ENCODE results near the gene LRMDA.

LRMDA gene

GRCh38 chr10:76257816-76258215 is 826.4 kb downstream of the LRMDA start:
- no peak for DNase-seq

- no peak for DNase-seq
These were observed 834.2 kb downstream of the LRMDA start for GRCh38 chr10:76265441-76266113.

GRCh38 chr10:76268530-76268929 is 837.1 kb downstream of the LRMDA start:
- no peak for DNase-seq

GRCh38 chr10:76268954-76269353 is 837.5 kb downstream of the LRMDA start:
- no peak for DNase-seq

GRCh38 chr10:76270464-76270863 is 839.0 kb downstream of the LRMDA start:
- DNase-seq, result no peak

- DNase-seq, result no peak
These were observed 843.5 kb downstream of the LRMDA start for GRCh38 chr10:76274933-76275332.

- DNase-seq, result no peak
These were observed 847.5 kb downstream of the LRMDA start for GRCh38 chr10:76278811-76279460.

- no peak for DNase-seq
These were observed 850.2 kb downstream of the LRMDA start for GRCh38 chr10:76281659-76282058.

GRCh38 chr10:76282061-76283025 is 850.9 kb downstream of the LRMDA start:
- DNase-seq, result peak; percentile 11

- DNase-seq, result no peak
These were observed 852.9 kb downstream of the LRMDA start for GRCh38 chr10:76284351-76284750.

- no peak for DNase-seq
These were observed 853.6 kb downstream of the LRMDA start for GRCh38 chr10:76285012-76285411.

GRCh38 chr10:76285515-76285914 is 854.1 kb downstream of the LRMDA start:
- no peak for DNase-seq

GRCh38 chr10:76286536-76286935 is 855.1 kb downstream of the LRMDA start:
- no peak for DNase-seq

- DNase-seq, result no peak
These were observed 856.4 kb downstream of the LRMDA start for GRCh38 chr10:76287856-76288255.

GRCh38 chr10:76291175-76291574 is 859.8 kb downstream of the LRMDA start:
- no peak for DNase-seq

GRCh38 chr10:76291885-76292284 is 860.5 kb downstream of the LRMDA start:
- no peak for DNase-seq

- no peak for DNase-seq
These were observed 865.5 kb downstream of the LRMDA start for GRCh38 chr10:76296957-76297356.

GRCh38 chr10:76297358-76297757 is 865.9 kb downstream of the LRMDA start:
- no peak for DNase-seq

- DNase-seq, result peak; percentile 26
These were observed 866.4 kb downstream of the LRMDA start for GRCh38 chr10:76297780-76298281.

GRCh38 chr10:76298329-76298728 is 866.9 kb downstream of the LRMDA start:
- DNase-seq, result no peak

- DNase-seq, result no peak
These were observed 868.1 kb downstream of the LRMDA start for GRCh38 chr10:76299501-76299900.

- DNase-seq, result no peak
These were observed 869.8 kb downstream of the LRMDA start for GRCh38 chr10:76301211-76301610.

GRCh38 chr10:76301950-76302349 is 870.5 kb downstream of the LRMDA start:
- DNase-seq, result no peak

Measured in NCI-H2081 treated with DMSO at 0.1 percent for 48 hours (cell line).